Endothelial cell of umbilical vein (primary cell): ENCODE results near the gene HMCES.

Experiments used
- CTCF ChIP-seq, 2 donors: IDR thresholded peaks; 1 replicate in 1 of 2; 2 replicates in 1 of 2; pipeline ENCODE4 v1.5.1; 2011; ENCODE audit warnings: low read length in 2 of 2, mild to moderate bottlenecking in 2 of 2, moderate library complexity in 2 of 2, control low read depth in 1 of 2, inconsistent platforms in 1 of 2, low read depth in 1 of 2; ENCODE audit not compliant: insufficient read depth in 1 of 2; ENCODE audit errors: extremely low read depth in 1 of 2
- EZH2 ChIP-seq: IDR thresholded peaks from 2 replicates; pipeline ENCODE4 v1.6.1; 2012; ENCODE audit warnings: borderline replicate concordance, low read depth, mild to moderate bottlenecking, moderate library complexity, low read length, inconsistent platforms; ENCODE audit not compliant: severe bottlenecking
- POLR2A ChIP-seq: IDR thresholded peaks from 2 replicates; pipeline ENCODE4 v1.6.1; 2012; ENCODE audit warnings: low read depth, mild to moderate bottlenecking, control low read depth, low read length
- POLR2AphosphoS5 ChIP-seq: IDR thresholded peaks from 2 replicates; pipeline ENCODE4 v1.6.1; 2012; ENCODE audit warnings: low read depth, mild to moderate bottlenecking, control low read depth, low read length, moderate library complexity; ENCODE audit not compliant: insufficient read depth

- TF ChIP-seq CTCF (IDR thresholded peaks at IDR 0.05; ENCODE audit: extremely low read depth in 1 of 2, insufficient read depth in 1 of 2, low read depth in 1 of 2, low read length in 2 of 2) (no peak), POLR2AphosphoS5 (no peak), EZH2 (no peak), POLR2A (no peak)
Measured at GRCh38 chr3:129235344-129235917, 43.2 kb upstream of the HMCES start.
